ENCODE measurements around the gene APOA5.

GRCh38 chr11:116837231-116838091, 45.8 kb upstream of the APOA5 start, which contains the start of gene APOA1:
- TF ChIP-seq, protein P1, sequence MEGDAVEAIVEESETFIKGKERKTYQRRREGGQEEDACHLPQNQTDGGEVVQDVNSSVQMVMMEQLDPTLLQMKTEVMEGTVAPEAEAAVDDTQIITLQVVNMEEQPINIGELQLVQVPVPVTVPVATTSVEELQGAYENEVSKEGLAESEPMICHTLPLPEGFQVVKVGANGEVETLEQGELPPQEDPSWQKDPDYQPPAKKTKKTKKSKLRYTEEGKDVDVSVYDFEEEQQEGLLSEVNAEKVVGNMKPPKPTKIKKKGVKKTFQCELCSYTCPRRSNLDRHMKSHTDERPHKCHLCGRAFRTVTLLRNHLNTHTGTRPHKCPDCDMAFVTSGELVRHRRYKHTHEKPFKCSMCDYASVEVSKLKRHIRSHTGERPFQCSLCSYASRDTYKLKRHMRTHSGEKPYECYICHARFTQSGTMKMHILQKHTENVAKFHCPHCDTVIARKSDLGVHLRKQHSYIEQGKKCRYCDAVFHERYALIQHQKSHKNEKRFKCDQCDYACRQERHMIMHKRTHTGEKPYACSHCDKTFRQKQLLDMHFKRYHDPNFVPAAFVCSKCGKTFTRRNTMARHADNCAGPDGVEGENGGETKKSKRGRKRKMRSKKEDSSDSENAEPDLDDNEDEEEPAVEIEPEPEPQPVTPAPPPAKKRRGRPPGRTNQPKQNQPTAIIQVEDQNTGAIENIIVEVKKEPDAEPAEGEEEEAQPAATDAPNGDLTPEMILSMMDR (conservative IDR thresholded peaks at IDR 0.05) = no peak
- no peak for TF ChIP-seq EZH2 (IDR thresholded peaks at IDR 0.05; ENCODE audit: low read depth)

All from PC-9 (cell line).